Right atrium auricular region (tissue), 2 donors: ENCODE measurements around the gene PDE6B. TPM values are rescaled to one million over a fixed set of nuclear protein-coding genes. Genes with fewer than 3 reads are reported as not detected.

Experiments
- DNase-seq: peaks from one replicate; pipeline ENCODE4 v3.0.0-alpha.2; 2019; ENCODE audit warnings: low spot score
- H3K27ac ChIP-seq, 2 donors: fragments of 200-600 bp; sonication (generic); 1 replicate in 1 of 2; 2 replicates in 1 of 2; pipeline ENCODE4 v1.5.1; 2016 to 2019
- H3K27me3 ChIP-seq, 2 donors: fragments of 200-600 bp; sonication (generic); one replicate each; pipeline versions ENCODE4 v1.5.1 to v1.6.0; 2017 to 2019
- H3K36me3 ChIP-seq: fragments of 200-600 bp; sonication (generic); one replicate; pipeline ENCODE4 v1.5.1; 2016
- H3K4me1 ChIP-seq, 2 donors: fragments of 200-600 bp; sonication (generic); one replicate each; pipeline versions ENCODE4 v1.5.1 to v1.6.0; 2017 to 2019
- H3K4me3 ChIP-seq, 2 donors: fragments of 200-600 bp; sonication (generic); 1 replicate in 1 of 2; 2 replicates in 1 of 2; pipeline ENCODE4 v1.5.1; 2017 to 2019; ENCODE audit warnings: mild to moderate bottlenecking in 1 of 2, moderate library complexity in 1 of 2
- H3K9me3 ChIP-seq, 2 donors: fragments of 200-600 bp; sonication (generic); one replicate each; pipeline ENCODE4 v1.5.1; 2019
- CTCF ChIP-seq, 2 donors: fragments of 200-600 bp; sonication (generic); IDR thresholded peaks; one replicate each; pipeline ENCODE4 v1.5.1; 2019; ENCODE audit warnings: antibody characterized with exemption in 2 of 2
- total RNA-seq, 2 donors: library from RNA; depleted of rRNA; stranded (reverse); fragments of >200 nt; gene quantifications; one replicate each; pipeline ENCODE4 v1.1.0, GENCODE V29; 2016

PDE6B gene
- total RNA-seq, 2 donors from 2014 or later, result 2.3 to 4.6 TPM

- no peak for TF ChIP-seq CTCF (IDR thresholded peaks at IDR 0.05)
- no peaks in the 10 kb centered on the region for H3K36me3 ChIP-seq
- H3K27me3 ChIP-seq, result no peaks in the 10 kb centered on the region
- peaks cover 0 to 11% of the 10 kb centered on the region in 2 donors for H3K4me1 ChIP-seq
- H3K4me3 ChIP-seq, result no peak overlapping the region
- H3K9me3 ChIP-seq, result no peaks in the 10 kb centered on the region
- no peak for DNase-seq
- no peak overlapping the region for H3K27ac ChIP-seq
Measured at GRCh38 chr4:658681-659667, 33.6 kb downstream of the PDE6B start.

GRCh38 chr4:659851-660250, 34.5 kb downstream of the PDE6B start:
- Histone ChIP-seq H3K4me3 (no peak overlapping the region), H3K9me3 (no peaks in the 10 kb centered on the region), H3K36me3 (no peaks in the 10 kb centered on the region), H3K27ac (no peak overlapping the region), H3K27me3 (no peaks in the 10 kb centered on the region), H3K4me1 (peaks cover 0 to 18% of the 10 kb centered on the region in 2 donors)
- no peak for TF ChIP-seq CTCF (IDR thresholded peaks at IDR 0.05)
- DNase-seq, result no peak

GRCh38 chr4:660401-660800, 35.0 kb downstream of the PDE6B start:
- Histone ChIP-seq H3K36me3 (no peaks in the 10 kb centered on the region), H3K27me3 (no peaks in the 10 kb centered on the region), H3K4me1 (peaks cover 0 to 18% of the 10 kb centered on the region in 2 donors), H3K9me3 (no peaks in the 10 kb centered on the region), H3K4me3 (no peak overlapping the region), H3K27ac (no peak overlapping the region)
- no peak for TF ChIP-seq CTCF (IDR thresholded peaks at IDR 0.05)
- no peak for DNase-seq

- TF ChIP-seq CTCF (IDR thresholded peaks at IDR 0.05), result no peak
- no peaks in the 10 kb centered on the region for H3K9me3 ChIP-seq
- no peaks in the 10 kb centered on the region for H3K27me3 ChIP-seq
- DNase-seq, result no peak
- H3K36me3 ChIP-seq, result no peaks in the 10 kb centered on the region
- no peak overlapping the region for H3K4me3 ChIP-seq
- H3K4me1 ChIP-seq, result peaks cover 0 to 18% of the 10 kb centered on the region in 2 donors
- no peak overlapping the region for H3K27ac ChIP-seq
Measured at GRCh38 chr4:661231-661630, 35.9 kb downstream of the PDE6B start.

GRCh38 chr4:661881-662761, 36.7 kb downstream of the PDE6B start:
- Histone ChIP-seq H3K4me3 (no peak overlapping the region), H3K36me3 (no peaks in the 10 kb centered on the region), H3K27me3 (no peaks in the 10 kb centered on the region), H3K27ac (no peak overlapping the region), H3K4me1 (peaks cover 0 to 18% of the 10 kb centered on the region in 2 donors), H3K9me3 (no peaks in the 10 kb centered on the region)
- TF ChIP-seq CTCF (IDR thresholded peaks at IDR 0.05), result no peak
- no peak for DNase-seq
